D721Med (cell line): ENCODE measurements around the gene NLRC5.
"Not testable (repeated sequence)": the region's sequence is repeated elsewhere in the genome, so short reads cannot be mapped to it uniquely, and the experiment has no call there.

Experiments used
- DNase-seq: peaks from one replicate; pipeline ENCODE4 v3.0.0; 2011; ENCODE audit warnings: low spot score; ENCODE audit not compliant: insufficient read length
- FAIRE-seq: peaks from 2 replicates; lab custom pipeline; 2011; peaks lifted over from hg19 to GRCh38; lab: Jason Lieb, UNC
- TF ChIP-seq, protein P1 (sequence below): IDR thresholded peaks from 2 replicates; pipeline ENCODE4 v1.5.1; 2012; ENCODE audit warnings: mild to moderate bottlenecking, control low read depth; ENCODE audit not compliant: insufficient read depth; ENCODE audit errors: missing control alignments

Gene NLRC5

GRCh38 chr16:57060323-57061083 lies 71.1 kb downstream of the NLRC5 start:
- DNase-seq (no peak), FAIRE-seq (no peak)
- TF ChIP-seq, protein P1, sequence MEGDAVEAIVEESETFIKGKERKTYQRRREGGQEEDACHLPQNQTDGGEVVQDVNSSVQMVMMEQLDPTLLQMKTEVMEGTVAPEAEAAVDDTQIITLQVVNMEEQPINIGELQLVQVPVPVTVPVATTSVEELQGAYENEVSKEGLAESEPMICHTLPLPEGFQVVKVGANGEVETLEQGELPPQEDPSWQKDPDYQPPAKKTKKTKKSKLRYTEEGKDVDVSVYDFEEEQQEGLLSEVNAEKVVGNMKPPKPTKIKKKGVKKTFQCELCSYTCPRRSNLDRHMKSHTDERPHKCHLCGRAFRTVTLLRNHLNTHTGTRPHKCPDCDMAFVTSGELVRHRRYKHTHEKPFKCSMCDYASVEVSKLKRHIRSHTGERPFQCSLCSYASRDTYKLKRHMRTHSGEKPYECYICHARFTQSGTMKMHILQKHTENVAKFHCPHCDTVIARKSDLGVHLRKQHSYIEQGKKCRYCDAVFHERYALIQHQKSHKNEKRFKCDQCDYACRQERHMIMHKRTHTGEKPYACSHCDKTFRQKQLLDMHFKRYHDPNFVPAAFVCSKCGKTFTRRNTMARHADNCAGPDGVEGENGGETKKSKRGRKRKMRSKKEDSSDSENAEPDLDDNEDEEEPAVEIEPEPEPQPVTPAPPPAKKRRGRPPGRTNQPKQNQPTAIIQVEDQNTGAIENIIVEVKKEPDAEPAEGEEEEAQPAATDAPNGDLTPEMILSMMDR, result no peak

- TF ChIP-seq, protein P1, result no peak
- FAIRE-seq, result no peak
Observed at GRCh38 chr16:57061084-57061905, 71.9 kb downstream of the NLRC5 start.

GRCh38 chr16:57062329-57062728 lies 73.0 kb downstream of the NLRC5 start:
- TF ChIP-seq, protein P1, result no peak
- no peak for FAIRE-seq
- no peak for DNase-seq

More at GRCh38 chr16:57061084-57061905, 71.9 kb downstream of the NLRC5 start:
- DNase-seq, result no peak

- not testable (repeated sequence) for DNase-seq, FAIRE-seq
Observed at GRCh38 chr16:57063189-57063588, 73.8 kb downstream of the NLRC5 start.

- TF ChIP-seq, protein P1, result no peak
- FAIRE-seq, result no peak
- DNase-seq, result no peak
Observed at GRCh38 chr16:57064995-57065394, 75.6 kb downstream of the NLRC5 start.

GRCh38 chr16:57066625-57067024 lies 77.3 kb downstream of the NLRC5 start:
- FAIRE-seq (no peak), DNase-seq (no peak)
- TF ChIP-seq, protein P1, result no peak

- FAIRE-seq (no peak), DNase-seq (no peak)
- TF ChIP-seq, protein P1, result no peak
Observed at GRCh38 chr16:57067347-57067746, 78.0 kb downstream of the NLRC5 start.
